ENCODE data around the gene SLC6A4. TPM values are rescaled to one million over a fixed set of nuclear protein-coding genes. Genes with fewer than 3 reads are reported as not detected.
"Not testable (repeated sequence)": the region's sequence is repeated elsewhere in the genome, so short reads cannot be mapped to it uniquely, and the experiment has no call there.

Gene SLC6A4
- total and polyA plus RNA-seq, 4 experiments from 2014 or later = not detected

DNA sequence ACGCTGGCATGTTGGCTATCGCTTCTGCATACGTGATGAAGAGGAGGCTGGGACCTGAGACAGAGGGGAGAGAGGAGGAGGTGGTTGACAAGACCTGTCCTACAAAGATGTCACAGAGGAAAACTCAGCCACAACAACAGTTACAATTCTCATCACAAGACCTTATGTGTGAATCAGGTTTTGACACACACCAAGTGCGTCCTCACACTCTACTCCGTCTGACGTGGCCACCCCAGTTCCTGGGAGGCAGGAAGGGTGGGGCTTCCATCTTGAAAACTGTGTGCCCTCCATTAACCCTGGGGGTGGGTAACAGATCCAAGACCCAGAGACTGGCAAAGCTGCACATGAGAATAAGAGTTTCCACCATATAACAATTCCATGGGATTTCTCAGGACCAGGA, 24.1 kb downstream of the SLC6A4 start:
- no peaks in the 10 kb centered on the region for H3K36me3 Mint-ChIP-seq
- no peak overlapping the region for H3K27ac Mint-ChIP-seq
- H3K9me3 ChIP-seq (ENCODE audit: control insufficient read depth in 1 of 2, low read length in 2 of 2) = no peaks in the 10 kb centered on the region
- CTCF ChIA-PET (ENCODE audit: partially characterized antibody) = no interaction called here
- no peaks in the 10 kb centered on the region for H3K27me3 ChIP-seq (ENCODE audit: insufficient read depth, low read length)
- peaks cover 0 to 10% of the 10 kb centered on the region in 2 donors for H3K27me3 Mint-ChIP-seq
- H3K27ac ChIP-seq (ENCODE audit: low read depth, low read length) = no peak overlapping the region
- no peaks in the 10 kb centered on the region for H3K36me3 ChIP-seq (ENCODE audit: insufficient read depth, low read length)
- intact Hi-C loops (cut with micrococcal nuclease) = no loop called here
- H3K4me1 Mint-ChIP-seq = peaks cover 0 to 1% (median 0%) of the 10 kb centered on the region in 4 donors
- peaks cover 0 to 2% (median 0%) of the 10 kb centered on the region in 8 donors for H3K9me3 Mint-ChIP-seq
- no peak overlapping the region for H3K4me3 ChIP-seq (ENCODE audit: low read length in 2 of 2)
- POLR2A ChIA-PET (ENCODE audit: partially characterized antibody) = no interaction called here
- DNase-seq = no peak
- no peak overlapping the region for H3K4me3 Mint-ChIP-seq
- H3K4me1 ChIP-seq (ENCODE audit: insufficient read depth, low read length) = no peaks in the 10 kb centered on the region

DNA sequence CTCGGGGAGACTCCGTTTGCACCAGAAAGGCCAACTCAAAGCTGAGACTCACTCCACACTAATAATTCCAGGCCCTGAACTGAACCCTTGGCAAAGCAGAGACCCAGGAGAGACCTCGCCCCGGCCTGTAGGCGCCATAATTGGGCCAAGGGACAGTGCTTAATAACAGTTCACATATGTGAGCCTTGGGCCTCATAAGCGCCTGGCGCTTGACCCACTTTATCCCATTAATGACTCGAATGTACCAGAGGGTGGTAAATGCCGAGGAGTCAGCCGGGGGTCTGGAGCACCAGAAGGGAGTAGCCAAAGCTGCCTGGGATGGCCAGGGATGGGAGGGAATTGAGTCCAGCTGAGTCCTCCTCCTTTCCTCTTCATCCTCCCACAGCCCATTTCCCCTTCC, 24.6 kb downstream of the SLC6A4 start:
- no peaks in the 10 kb centered on the region for H3K36me3 ChIP-seq (ENCODE audit: insufficient read depth, low read length)
- ChIA-PET CTCF (ENCODE audit: partially characterized antibody) (no interaction called here), POLR2A (ENCODE audit: partially characterized antibody) (no interaction called here)
- H3K27ac ChIP-seq (ENCODE audit: low read depth, low read length) = no peak overlapping the region
- no peaks in the 10 kb centered on the region for H3K36me3 Mint-ChIP-seq
- H3K4me3 Mint-ChIP-seq = no peak overlapping the region
- DNase-seq = no peak
- H3K4me3 ChIP-seq (ENCODE audit: low read length in 2 of 2) = no peak overlapping the region
- H3K27ac Mint-ChIP-seq = no peak overlapping the region
- intact Hi-C loops (cut with micrococcal nuclease) = no loop called here
- no peaks in the 10 kb centered on the region for H3K27me3 ChIP-seq (ENCODE audit: insufficient read depth, low read length)
- H3K27me3 Mint-ChIP-seq = peaks cover 0 to 10% of the 10 kb centered on the region in 2 donors
- peaks cover 0 to 1% (median 0%) of the 10 kb centered on the region in 4 donors for H3K4me1 Mint-ChIP-seq
- no peaks in the 10 kb centered on the region for H3K9me3 ChIP-seq (ENCODE audit: control insufficient read depth in 1 of 2, low read length in 2 of 2)
- peaks cover 0 to 2% (median 0%) of the 10 kb centered on the region in 8 donors for H3K9me3 Mint-ChIP-seq
- H3K4me1 ChIP-seq (ENCODE audit: insufficient read depth, low read length) = no peaks in the 10 kb centered on the region

DNA sequence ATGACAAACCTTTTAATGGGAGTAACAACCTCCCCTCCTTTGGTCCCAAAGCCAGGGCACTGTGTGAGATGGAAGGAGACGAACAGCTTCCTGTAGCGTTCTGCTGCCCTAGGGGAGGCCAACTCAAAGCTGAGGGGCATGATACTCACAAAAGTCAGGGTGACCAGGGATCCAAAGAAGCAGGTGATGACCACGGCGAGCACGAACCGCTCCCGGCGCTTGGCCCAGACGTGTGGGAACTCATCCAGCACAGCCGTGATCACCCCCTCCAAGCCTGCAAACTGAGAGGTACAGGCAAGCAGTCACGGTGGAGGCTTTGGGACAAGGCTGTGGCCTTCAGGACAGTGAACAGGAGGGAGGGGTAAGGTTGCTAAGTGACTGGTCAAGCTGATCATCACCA, 25.1 kb downstream of the SLC6A4 start:
- peaks cover 0 to 3% (median 0%) of the 10 kb centered on the region in 8 donors for H3K9me3 Mint-ChIP-seq
- no peak overlapping the region for H3K27ac ChIP-seq (ENCODE audit: low read depth, low read length)
- no peaks in the 10 kb centered on the region for H3K36me3 Mint-ChIP-seq
- no peaks in the 10 kb centered on the region for H3K4me1 ChIP-seq (ENCODE audit: insufficient read depth, low read length)
- POLR2A ChIA-PET (ENCODE audit: partially characterized antibody) = no interaction called here
- no peak for DNase-seq
- no peak overlapping the region for H3K27ac Mint-ChIP-seq
- peaks cover 0 to 12% of the 10 kb centered on the region in 2 donors for H3K27me3 Mint-ChIP-seq
- intact Hi-C loops (cut with micrococcal nuclease) = no loop called here
- H3K4me3 ChIP-seq (ENCODE audit: low read length in 2 of 2) = no peak overlapping the region
- no peak overlapping the region for H3K4me3 Mint-ChIP-seq
- peaks cover 0 to 1% (median 0%) of the 10 kb centered on the region in 4 donors for H3K4me1 Mint-ChIP-seq
- no peaks in the 10 kb centered on the region for H3K36me3 ChIP-seq (ENCODE audit: insufficient read depth, low read length)
- H3K9me3 ChIP-seq (ENCODE audit: control insufficient read depth in 1 of 2, low read length in 2 of 2) = no peaks in the 10 kb centered on the region
- CTCF ChIA-PET (ENCODE audit: partially characterized antibody) = no interaction called here
- no peaks in the 10 kb centered on the region for H3K27me3 ChIP-seq (ENCODE audit: insufficient read depth, low read length)

DNA sequence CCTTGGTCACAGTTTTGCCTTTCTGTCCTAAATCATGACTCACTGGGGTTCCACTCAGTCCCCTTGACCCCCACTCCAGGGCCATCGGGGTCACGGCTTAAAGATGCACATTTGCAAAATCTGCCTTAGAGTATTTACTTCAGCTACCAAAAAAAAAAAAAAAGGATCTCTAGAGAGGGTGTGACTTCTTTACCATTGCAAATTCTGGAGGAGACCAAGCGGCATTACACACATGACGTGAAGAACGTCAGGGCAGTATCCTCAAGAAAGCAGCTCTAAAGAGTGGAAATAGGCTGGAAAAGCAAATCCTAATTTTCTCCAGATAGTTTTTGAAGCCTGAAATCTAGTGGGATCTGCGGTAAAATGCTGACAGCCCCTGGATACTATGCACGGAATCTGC, 25.6 kb downstream of the SLC6A4 start:
- H3K9me3 ChIP-seq (ENCODE audit: control insufficient read depth in 1 of 2, low read length in 2 of 2) = no peaks in the 10 kb centered on the region
- no peaks in the 10 kb centered on the region for H3K27me3 ChIP-seq (ENCODE audit: insufficient read depth, low read length)
- no peak overlapping the region for H3K4me3 ChIP-seq (ENCODE audit: low read length in 2 of 2)
- POLR2A ChIA-PET (ENCODE audit: partially characterized antibody) = no interaction called here
- no peaks in the 10 kb centered on the region for H3K36me3 Mint-ChIP-seq
- CTCF ChIA-PET (ENCODE audit: partially characterized antibody) = no interaction called here
- peaks cover 0 to 1% (median 0%) of the 10 kb centered on the region in 4 donors for H3K4me1 Mint-ChIP-seq
- H3K27ac ChIP-seq (ENCODE audit: low read depth, low read length) = no peak overlapping the region
- H3K27me3 Mint-ChIP-seq = peaks cover 1 to 12% of the 10 kb centered on the region in 2 donors
- DNase-seq = no peak
- intact Hi-C loops (cut with micrococcal nuclease) = no loop called here
- H3K4me1 ChIP-seq (ENCODE audit: insufficient read depth, low read length) = no peaks in the 10 kb centered on the region
- peaks cover 0 to 3% (median 0%) of the 10 kb centered on the region in 8 donors for H3K9me3 Mint-ChIP-seq
- H3K36me3 ChIP-seq (ENCODE audit: insufficient read depth, low read length) = no peaks in the 10 kb centered on the region
- H3K4me3 Mint-ChIP-seq = no peak overlapping the region
- no peak overlapping the region for H3K27ac Mint-ChIP-seq

DNA sequence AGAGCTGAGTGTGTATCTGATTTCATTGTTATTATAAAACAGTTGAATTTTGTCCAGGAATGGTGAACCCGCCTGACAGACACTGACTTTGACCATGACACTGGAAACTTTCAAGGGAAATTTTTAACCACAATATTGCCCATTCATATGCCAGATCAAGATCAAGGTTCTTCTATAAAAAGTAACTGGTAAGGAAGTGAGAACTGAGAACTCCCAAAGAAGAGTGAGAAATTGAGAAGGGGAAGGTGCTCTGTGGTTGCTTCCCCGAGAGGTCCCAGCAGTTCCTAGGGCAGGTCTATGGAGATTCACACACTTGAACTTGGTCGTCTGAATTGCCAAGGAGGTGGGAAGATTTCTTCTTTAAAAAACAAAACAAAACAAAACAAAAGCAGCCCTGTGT, 27.3 kb downstream of the SLC6A4 start:
- peaks cover 0 to 3% (median 0%) of the 10 kb centered on the region in 8 donors for H3K9me3 Mint-ChIP-seq
- no peaks in the 10 kb centered on the region for H3K4me1 ChIP-seq (ENCODE audit: insufficient read depth, low read length)
- intact Hi-C loops (cut with micrococcal nuclease) = no loop called here
- H3K36me3 ChIP-seq (ENCODE audit: insufficient read depth, low read length) = no peaks in the 10 kb centered on the region
- no peak for DNase-seq
- H3K27ac Mint-ChIP-seq = no peak overlapping the region
- no peaks in the 10 kb centered on the region for H3K9me3 ChIP-seq (ENCODE audit: control insufficient read depth in 1 of 2, low read length in 2 of 2)
- H3K4me3 ChIP-seq (ENCODE audit: low read length in 2 of 2) = no peak overlapping the region
- H3K27ac ChIP-seq (ENCODE audit: low read depth, low read length) = no peak overlapping the region
- no peaks in the 10 kb centered on the region for H3K36me3 Mint-ChIP-seq
- no peaks in the 10 kb centered on the region for H3K27me3 ChIP-seq (ENCODE audit: insufficient read depth, low read length)
- H3K4me1 Mint-ChIP-seq = peaks cover 0 to 1% (median 0%) of the 10 kb centered on the region in 4 donors
- H3K4me3 Mint-ChIP-seq = no peak overlapping the region
- ChIA-PET POLR2A (ENCODE audit: partially characterized antibody) (no interaction called here), CTCF (ENCODE audit: partially characterized antibody) (no interaction called here)
- H3K27me3 Mint-ChIP-seq = peaks cover 3 to 15% of the 10 kb centered on the region in 2 donors

DNA sequence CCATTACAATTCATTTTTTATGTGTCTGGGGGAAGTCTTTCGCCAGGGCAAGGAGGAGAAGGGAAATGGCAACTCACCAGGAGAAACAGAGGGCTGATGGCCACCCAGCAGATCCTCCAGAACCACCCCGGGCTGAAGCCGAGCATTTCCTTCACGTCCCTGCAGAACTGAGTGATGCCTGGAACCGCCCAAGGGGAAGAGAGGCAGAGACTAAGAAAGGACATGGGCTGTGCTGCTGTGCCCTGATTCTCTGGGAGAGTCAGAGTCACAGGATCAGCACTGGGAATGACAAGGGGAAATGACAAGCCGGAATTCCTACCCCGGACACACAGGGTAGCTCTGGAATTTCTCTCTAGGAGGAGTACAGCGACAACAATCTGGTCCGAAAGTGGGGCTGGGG, 27.8 kb downstream of the SLC6A4 start:
- DNase-seq = no peak
- Histone ChIP-seq H3K36me3 (ENCODE audit: insufficient read depth, low read length) (no peaks in the 10 kb centered on the region), H3K9me3 (ENCODE audit: control insufficient read depth in 1 of 2, low read length in 2 of 2) (no peaks in the 10 kb centered on the region), H3K27ac (ENCODE audit: low read depth, low read length) (no peak overlapping the region), H3K27me3 (ENCODE audit: insufficient read depth, low read length) (no peaks in the 10 kb centered on the region), H3K4me1 (ENCODE audit: insufficient read depth, low read length) (no peaks in the 10 kb centered on the region), H3K4me3 (ENCODE audit: low read length in 2 of 2) (no peak overlapping the region)
- Mint-ChIP-seq H3K9me3 (peaks cover 0 to 3% (median 0%) of the 10 kb centered on the region in 8 donors), H3K4me1 (peaks cover 0 to 1% (median 0%) of the 10 kb centered on the region in 4 donors), H3K36me3 (no peaks in the 10 kb centered on the region), H3K4me3 (no peak overlapping the region), H3K27me3 (peaks cover 6 to 16% of the 10 kb centered on the region in 2 donors), H3K27ac (no peak overlapping the region)
- ChIA-PET POLR2A (ENCODE audit: partially characterized antibody) (no interaction called here), CTCF (ENCODE audit: partially characterized antibody) (no interaction called here)
- intact Hi-C loops (cut with micrococcal nuclease) = no loop called here

DNA sequence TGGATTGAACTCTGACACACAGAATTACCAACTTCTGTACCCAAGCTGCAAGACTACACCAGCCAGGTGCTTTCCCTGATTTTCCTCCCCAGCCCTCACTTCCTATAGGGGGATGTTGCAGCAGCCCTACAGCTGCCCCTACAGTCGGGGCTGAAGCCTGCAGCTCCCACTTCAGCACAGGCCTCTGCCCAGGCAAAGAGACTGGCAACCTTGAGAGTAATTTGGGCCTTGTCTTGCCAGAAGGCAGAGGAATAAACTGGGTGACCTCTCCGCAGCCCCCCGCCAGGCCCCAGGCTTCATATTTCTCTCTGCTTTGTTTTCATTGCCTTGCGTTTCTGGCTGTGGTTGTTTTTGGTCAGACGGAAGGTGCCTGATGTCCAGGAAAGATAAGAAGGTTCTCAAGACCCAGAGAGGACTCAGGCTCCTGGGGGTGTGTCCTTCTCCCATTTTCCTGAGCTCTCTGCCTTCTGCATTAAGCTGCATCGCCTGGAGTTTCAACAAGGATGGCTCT, 32.0 kb downstream of the SLC6A4 start:
- Histone ChIP-seq H3K27ac (ENCODE audit: low read depth, low read length) (no peak overlapping the region), H3K4me1 (ENCODE audit: insufficient read depth, low read length) (no peaks in the 10 kb centered on the region), H3K36me3 (ENCODE audit: insufficient read depth, low read length) (no peaks in the 10 kb centered on the region), H3K9me3 (ENCODE audit: control insufficient read depth in 1 of 2, low read length in 2 of 2) (no peaks in the 10 kb centered on the region), H3K4me3 (ENCODE audit: low read length in 2 of 2) (no peak overlapping the region), H3K27me3 (ENCODE audit: insufficient read depth, low read length) (no peaks in the 10 kb centered on the region)
- no peaks in the 10 kb centered on the region for H3K36me3 Mint-ChIP-seq
- peaks cover 0 to 3% (median 0%) of the 10 kb centered on the region in 8 donors for H3K9me3 Mint-ChIP-seq
- DNase-seq = no peak
- ChIA-PET CTCF (ENCODE audit: partially characterized antibody) (no interaction called here), POLR2A (ENCODE audit: partially characterized antibody) (no interaction called here)
- H3K27ac Mint-ChIP-seq = no peak overlapping the region
- H3K4me3 Mint-ChIP-seq = no peak overlapping the region
- H3K27me3 Mint-ChIP-seq = peaks cover 8 to 19% of the 10 kb centered on the region in 2 donors
- no peaks in the 10 kb centered on the region for H3K4me1 Mint-ChIP-seq
- intact Hi-C loops (cut with micrococcal nuclease) = no loop called here

DNA sequence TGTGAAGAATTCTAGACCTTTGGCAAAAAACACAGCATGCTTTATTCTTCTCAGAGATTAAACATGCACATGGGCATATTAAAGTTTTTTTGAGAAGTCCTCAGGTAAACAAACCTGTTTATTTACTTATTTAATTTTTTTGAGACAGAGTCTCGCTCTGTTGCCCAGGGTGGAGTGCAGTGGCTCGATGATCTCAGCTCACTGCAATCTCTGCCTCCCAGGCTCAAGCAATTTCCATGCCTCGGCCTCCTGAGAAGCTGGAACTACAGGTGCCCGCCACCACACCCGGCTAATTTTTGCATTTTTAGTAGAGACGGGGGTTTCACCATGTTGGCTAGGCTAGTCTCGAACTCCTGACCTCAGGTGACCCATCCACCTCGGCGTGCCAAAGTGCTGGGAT, 34.8 kb downstream of the SLC6A4 start:
- H3K4me1 ChIP-seq (ENCODE audit: insufficient read depth, low read length); DNase-seq; intact Hi-C loops (cut with micrococcal nuclease); H3K27ac Mint-ChIP-seq; H3K36me3 Mint-ChIP-seq; H3K27me3 ChIP-seq (ENCODE audit: insufficient read depth, low read length); H3K36me3 ChIP-seq (ENCODE audit: insufficient read depth, low read length); H3K9me3 ChIP-seq (ENCODE audit: control insufficient read depth in 1 of 2, low read length in 2 of 2); H3K4me3 Mint-ChIP-seq; H3K4me3 ChIP-seq (ENCODE audit: low read length in 2 of 2); H3K4me1 Mint-ChIP-seq; H3K27ac ChIP-seq (ENCODE audit: low read depth, low read length); H3K9me3 Mint-ChIP-seq; POLR2A ChIA-PET (ENCODE audit: partially characterized antibody): not testable (repeated sequence)
- CTCF ChIA-PET (ENCODE audit: partially characterized antibody) = interaction anchor here (1.2 kb wide), 1 partner anchor 31 kb away, joined by 3 read pairs; no protein-coding TSS in a partner anchor
- peaks cover 8 to 11% of the 10 kb centered on the region in 2 donors for H3K27me3 Mint-ChIP-seq

Measured in CD4-positive, alpha-beta memory T cell (primary cell).